GM21576 (cell line): Measurements from ENCODE around the gene OR9I1.

Source experiments
- ATAC-seq: cut with Tn5 transposase; IDR thresholded peaks from one replicate; pipeline ENCODE4 v1.9.1; 2021; ENCODE audit warnings: mild to moderate bottlenecking, moderate library complexity; ENCODE audit not compliant: unreplicated experiment

OR9I1 gene, protein sequence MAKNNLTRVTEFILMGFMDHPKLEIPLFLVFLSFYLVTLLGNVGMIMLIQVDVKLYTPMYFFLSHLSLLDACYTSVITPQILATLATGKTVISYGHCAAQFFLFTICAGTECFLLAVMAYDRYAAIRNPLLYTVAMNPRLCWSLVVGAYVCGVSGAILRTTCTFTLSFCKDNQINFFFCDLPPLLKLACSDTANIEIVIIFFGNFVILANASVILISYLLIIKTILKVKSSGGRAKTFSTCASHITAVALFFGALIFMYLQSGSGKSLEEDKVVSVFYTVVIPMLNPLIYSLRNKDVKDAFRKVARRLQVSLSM

GRCh38 chr11:58125469-58125868 lies at the start of gene OR9I1:
Gene OR9I1 (minus strand): TSS chr11:58125530. CDS start chr11:58119444, 6,086 bp downstream.
- no peak for ATAC-seq

GRCh38 chr11:58165504-58166106 lies 40.3 kb upstream of the OR9I1 start:
- ATAC-seq, result no peak

DNA sequence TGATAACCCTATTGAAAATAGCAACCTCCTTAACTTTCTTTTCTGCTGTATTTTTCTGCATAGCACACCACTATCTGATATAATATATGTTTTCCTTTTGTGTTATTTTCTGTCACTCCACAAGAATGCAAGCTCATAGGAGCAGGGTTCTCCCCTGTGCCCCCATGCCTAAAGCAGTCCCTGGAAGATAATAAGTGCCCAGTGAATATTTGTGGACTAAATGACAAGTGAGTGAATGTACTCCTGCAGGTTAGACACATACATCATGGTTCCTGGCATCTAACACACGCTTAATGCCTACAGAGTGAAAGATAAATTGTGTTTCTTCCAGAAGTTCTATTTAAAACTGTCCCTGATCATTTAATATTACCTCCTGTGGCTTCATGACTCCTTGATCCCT lies 39.7 kb upstream of the OR9I1 start:
- no peak for ATAC-seq

GRCh38 chr11:58164389-58164788 lies 39.1 kb upstream of the OR9I1 start:
- no peak for ATAC-seq

DNA sequence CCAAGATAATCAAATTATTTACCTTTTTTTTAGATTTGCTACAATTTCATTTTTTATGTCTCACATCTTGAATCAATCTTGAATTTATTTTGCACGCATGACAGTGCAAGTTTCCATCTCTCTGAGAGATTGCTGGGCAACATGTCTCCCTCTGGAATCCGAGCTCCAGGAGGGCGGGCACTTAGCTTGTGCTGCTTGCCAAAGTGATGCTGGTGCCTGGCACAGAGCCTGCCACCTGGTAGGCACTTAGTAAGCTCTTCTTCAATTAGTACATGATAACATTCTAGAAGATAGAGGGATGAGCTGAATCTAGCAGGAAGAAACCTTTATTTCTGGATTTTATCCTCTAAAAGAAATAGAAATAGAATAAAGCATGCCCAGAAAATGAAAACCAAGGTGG lies 27.5 kb upstream of the OR9I1 start:
- no peak for ATAC-seq

GRCh38 chr11:58142761-58143160 lies 17.4 kb upstream of the OR9I1 start:
- no peak for ATAC-seq

DNA sequence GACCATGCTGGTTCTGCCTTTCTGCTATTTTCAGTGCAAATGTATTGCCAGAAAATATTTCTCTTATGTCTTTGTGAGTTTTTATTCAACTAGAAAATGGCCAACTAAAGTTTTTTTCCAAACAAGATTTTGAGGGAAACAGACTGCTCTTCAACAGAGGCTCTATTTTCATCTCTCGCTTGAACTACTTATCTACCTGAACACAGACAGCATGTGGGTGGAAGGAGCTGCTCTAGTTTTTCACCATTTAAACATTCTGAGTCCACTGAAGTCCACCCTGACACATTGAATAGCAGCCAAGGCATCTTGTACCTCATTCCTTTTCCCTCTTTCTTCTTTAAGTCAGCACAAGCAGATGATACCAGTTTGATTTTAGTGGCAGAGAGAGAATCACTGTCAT lies 9.8 kb upstream of the OR9I1 start:
- no peak for ATAC-seq

GRCh38 chr11:58134151-58134550 lies 8.8 kb upstream of the OR9I1 start:
- no peak for ATAC-seq

DNA sequence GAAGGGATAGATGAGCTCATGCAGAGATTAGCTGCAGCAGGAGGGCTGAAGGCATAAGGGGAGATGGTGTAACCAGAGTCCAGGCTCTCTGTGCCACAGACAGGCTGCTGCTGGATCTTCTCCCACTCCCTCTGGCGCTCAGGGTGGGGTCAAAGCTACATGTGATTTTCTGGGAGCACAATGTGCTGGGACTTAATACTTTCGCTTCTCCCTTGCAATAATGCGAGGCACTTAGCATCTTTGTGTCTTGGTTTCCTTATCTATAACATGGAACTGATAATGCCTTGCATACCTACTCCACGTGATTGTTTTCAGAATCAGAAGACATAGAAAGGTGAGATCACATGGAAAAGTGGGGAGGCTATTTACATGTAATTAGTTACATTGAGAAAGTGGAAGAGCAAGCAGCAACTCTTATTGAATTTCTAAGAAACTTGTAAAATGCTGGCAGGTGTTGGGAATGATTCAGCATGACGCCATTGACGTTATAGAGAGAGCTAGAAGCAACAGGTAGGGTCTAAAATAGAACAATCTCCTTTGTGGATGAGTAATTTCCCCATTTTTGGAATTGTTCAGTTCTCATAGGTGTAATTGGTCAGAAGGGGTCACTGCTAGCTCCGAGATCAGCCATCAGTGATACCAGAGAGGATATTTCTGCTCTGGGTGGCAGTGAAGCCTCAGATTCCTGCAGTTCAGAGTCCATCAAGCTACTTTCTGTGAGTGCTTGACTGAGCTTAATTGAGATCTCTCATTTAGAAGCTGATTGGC lies 8.2 kb upstream of the OR9I1 start:
- no peak for ATAC-seq

- ATAC-seq, result no peak
Measured at GRCh38 chr11:58127350-58127749, 2.0 kb upstream of the OR9I1 start.

DNA sequence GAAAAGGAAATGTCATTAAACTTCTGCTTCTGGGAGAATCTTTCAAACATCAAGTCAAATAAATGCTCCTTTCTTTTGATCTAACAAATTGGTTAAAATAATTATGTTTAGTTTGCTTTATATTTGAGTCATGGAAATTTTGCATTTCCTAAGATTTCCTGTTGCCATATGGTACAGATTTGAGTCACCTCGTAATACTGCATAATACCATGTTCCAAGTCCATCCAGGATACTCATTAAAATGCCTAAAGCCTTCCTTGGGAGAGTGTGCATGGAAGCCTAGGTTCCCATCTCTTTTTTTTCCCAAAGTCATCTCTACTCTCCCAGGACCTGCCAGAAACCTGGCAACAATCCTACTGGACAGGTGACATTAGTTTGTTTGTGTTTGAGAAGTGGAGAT lies 4.2 kb downstream of the OR9I1 start:
- ATAC-seq, result no peak

DNA sequence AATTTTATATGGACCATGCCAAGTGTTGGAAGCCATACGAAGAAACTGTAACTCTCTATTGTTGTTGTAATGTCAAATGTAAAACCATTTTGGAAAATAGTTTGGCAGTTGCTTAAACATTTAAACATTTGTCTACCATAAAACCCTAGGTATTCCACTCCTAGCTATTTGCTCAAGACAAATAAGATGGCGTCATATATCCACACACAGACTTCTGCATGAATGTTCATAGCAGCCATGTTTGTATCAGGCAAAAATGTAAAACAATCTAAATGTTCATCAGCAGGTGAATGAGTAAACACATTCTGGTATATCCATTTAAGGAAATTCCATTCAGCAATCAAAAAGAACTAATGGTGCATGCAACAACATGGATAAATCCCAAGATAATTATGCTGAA lies 27.9 kb downstream of the OR9I1 start:
- ATAC-seq, result no peak

- no peak for ATAC-seq
Measured at GRCh38 chr11:58086528-58086927, 38.8 kb downstream of the OR9I1 start.

DNA sequence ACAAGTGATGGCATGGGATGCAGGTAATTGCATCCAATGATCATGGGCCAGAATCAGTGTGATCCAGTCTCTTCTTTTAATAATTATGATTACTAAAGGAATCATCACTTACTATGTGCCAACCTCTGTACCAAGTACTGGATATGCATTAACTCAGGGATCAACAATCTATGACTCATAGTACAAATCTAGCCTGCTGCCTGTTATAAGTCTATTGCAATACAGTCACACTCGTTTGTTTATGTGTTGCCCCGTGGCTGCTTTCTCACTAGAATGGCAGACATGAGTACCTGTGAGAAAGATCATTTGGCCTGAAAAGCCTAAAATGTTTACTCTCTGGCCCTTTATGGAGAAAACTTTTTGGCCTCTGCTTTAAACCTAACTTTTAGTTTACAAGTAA lies 49.5 kb downstream of the OR9I1 start:
- ATAC-seq, result no peak

DNA sequence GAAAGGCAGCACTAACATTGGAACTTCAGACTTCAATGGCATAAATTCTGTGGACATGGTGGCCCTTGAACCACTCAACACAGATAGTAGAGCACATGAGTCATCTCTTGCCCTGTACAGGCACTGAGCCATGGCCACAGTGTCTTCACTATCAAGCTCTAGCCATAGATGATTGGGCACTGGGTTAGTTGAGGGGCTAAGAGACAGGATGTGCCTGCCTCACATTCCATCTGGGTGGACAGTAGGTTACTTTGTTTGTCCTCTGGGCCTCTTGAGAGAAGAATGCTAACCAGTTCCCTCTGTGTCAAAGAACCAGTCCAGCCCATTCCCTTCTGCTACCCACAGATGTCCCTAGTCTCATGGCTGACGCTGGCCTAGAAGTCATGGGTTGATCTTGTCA lies 54.7 kb downstream of the OR9I1 start:
- no peak for ATAC-seq

GRCh38 chr11:58068655-58069054 lies 56.7 kb downstream of the OR9I1 start:
- ATAC-seq, result no peak

GRCh38 chr11:58067685-58068084 lies 57.6 kb downstream of the OR9I1 start:
- no peak for ATAC-seq
